GM12878 (cell line): ENCODE data around the gene SLC45A2. TPM values are rescaled to one million over a fixed set of nuclear protein-coding genes. Genes with fewer than 3 reads are reported as not detected.

Source experiments
- CEBPZ ChIP-seq: fragments of 150-350 bp; IDR thresholded peaks from 2 replicates; pipeline ENCODE4 v1.6.1; 2016; ENCODE audit warnings: low read depth, low read length
- CREB1 ChIP-seq: IDR thresholded peaks from 2 replicates; pipeline ENCODE4 v1.6.1; 2012; ENCODE audit warnings: low read depth, mild to moderate bottlenecking, inconsistent platforms
- HDAC6 ChIP-seq: fragments of 200-600 bp; sonication (generic); IDR thresholded peaks from one replicate; pipeline ENCODE4 v1.8.0; 2017; ENCODE audit warnings: antibody characterized with exemption; ENCODE audit not compliant: unreplicated experiment
- KAT2A ChIP-seq: conservative IDR thresholded peaks from 2 replicates; pipeline ENCODE4 v1.6.1; 2011; ENCODE audit warnings: low read depth, low read length; ENCODE audit not compliant: control insufficient read depth
- NR2F1 ChIP-seq: fragments of 450-650 bp; conservative IDR thresholded peaks from 2 replicates; pipeline ENCODE4 v1.6.1; 2017; ENCODE audit warnings: mild to moderate bottlenecking
- TCF3 ChIP-seq: IDR thresholded peaks from 2 replicates; pipeline ENCODE4 v1.6.1; 2012; ENCODE audit warnings: low read depth, mild to moderate bottlenecking, low read length, borderline replicate concordance; ENCODE audit not compliant: insufficient read depth
- ZNF24 ChIP-seq: fragments of 450-650 bp; IDR thresholded peaks from 2 replicates; pipeline ENCODE4 v1.6.1; 2017; ENCODE audit warnings: antibody characterized with exemption, mild to moderate bottlenecking
- ZNF384 ChIP-seq: IDR thresholded peaks from 2 replicates; pipeline ENCODE4 v1.6.1; 2012; ENCODE audit warnings: low read depth, mild to moderate bottlenecking, low read length, improper control_type of control experiment, borderline replicate concordance
- ZNF687 ChIP-seq: fragments of 450-650 bp; IDR thresholded peaks from 2 replicates; pipeline ENCODE4 v1.6.1; 2017; ENCODE audit warnings: mild to moderate bottlenecking, moderate library complexity
- polyA plus RNA-seq, 11 experiments: library from polyadenylated mRNA; depleted of rRNA in 4 of 11; unstranded in 6 of 11; stranded (reverse) in 5 of 11; fragments of >200 nt; fragmentation: Nextera tagmentation in 4 of 11; fragmentation: Illumina TruSeq in 1 of 11; extraction: Ambion mirVana in 4 of 11; extraction: Trizol in 1 of 11; gene quantifications; 1 replicate in 1 of 11; 2 replicates in 10 of 11; pipeline versions ENCODE4 v1.2.1 to v1.2.3, GENCODE V29; 2011 to 2016; ENCODE audit warnings: inconsistent platforms in 2 of 11, missing spikeins in 2 of 11, low read depth in 1 of 11
- total RNA-seq, 4 experiments: library from RNA; depleted of rRNA in 3 of 4; stranded (reverse); fragments of >200 nt in 3 of 4; fragmentation: Illumina TruSeq in 1 of 4; extraction: Trizol in 1 of 4; gene quantifications; 2 replicates each; pipeline versions ENCODE4 v1.2.1 to v1.2.3, GENCODE V29; 2013 to 2021

SLC45A2 gene
- total and polyA plus RNA-seq, 10 of the 15 experiments (the other 5 are each of a cell fraction or from before 2014, with no cell fraction given) = 0.06 to 0.07 TPM; not detected in 8

GRCh38 chr5:34015120-34015822, 30.8 kb upstream of the SLC45A2 start (continued):
- TF ChIP-seq ZNF687 (no peak), ZNF24 (no peak), CEBPZ (no peak), ZNF384 (no peak), TCF3 (no peak), NR2F1 (peak; percentile 56; the same call in 1 of the 2 replicates), KAT2A (no peak), HDAC6 (no peak), CREB1 (peak; percentile 31; the same call in 1 of the 2 replicates)
